ENCODE data around the gene EHBP1. TPM values are rescaled to one million over a fixed set of nuclear protein-coding genes. Genes with fewer than 3 reads are reported as not detected.

Gene EHBP1
- total RNA-seq (2014; rRNA removed): 39.6 and 56.7 TPM in 2 replicates
- polyA plus RNA-seq (2012): 23.7 TPM

DNA sequence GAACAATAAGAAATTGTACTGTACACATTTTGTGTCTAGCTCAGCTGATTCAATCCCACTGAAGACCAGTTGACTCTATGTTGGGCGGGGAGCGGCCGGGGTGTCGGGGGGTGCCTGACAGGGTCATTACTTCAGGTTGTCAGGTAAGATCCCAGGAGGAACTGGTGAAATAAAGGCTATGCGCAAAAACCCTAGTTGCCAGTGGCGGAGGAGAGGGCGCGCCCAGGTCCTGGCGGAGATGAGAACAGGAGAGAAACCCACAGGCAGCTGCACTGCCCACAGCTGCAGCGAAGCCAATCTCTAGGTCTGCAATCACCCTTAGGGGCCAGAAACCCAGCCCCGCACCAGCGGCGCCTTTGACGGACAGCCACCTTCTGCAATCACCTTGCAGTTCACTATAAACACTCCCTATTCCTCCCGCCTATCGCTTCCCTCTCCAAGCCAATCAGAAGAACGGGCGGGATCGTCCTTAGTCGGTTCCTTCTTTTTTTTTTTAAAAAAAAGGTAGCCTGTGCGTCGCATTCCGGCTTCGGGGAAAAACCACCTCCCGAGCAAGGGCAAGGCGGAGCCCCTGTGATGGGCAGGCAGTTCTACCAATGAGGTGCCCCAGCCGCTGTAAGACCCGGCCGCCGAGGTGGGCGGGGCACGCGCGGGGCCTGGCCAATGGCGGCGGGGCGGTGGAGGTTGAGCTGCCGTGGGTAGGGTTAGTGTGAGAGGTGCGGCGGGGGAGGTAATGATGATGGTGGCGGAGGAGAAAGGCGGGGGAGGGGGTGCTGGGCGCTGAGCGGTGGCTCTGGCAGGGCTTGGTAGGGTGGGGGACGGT is at the start of gene EHBP1:
Gene EHBP1, plus strand, starts transcription at position 707 of the 823 bp plus-strand sequence. CDS start 1,479 bp downstream, outside the sequence.
- DNase-seq (ENCODE audit: low read depth): peak; percentile 100

DNA sequence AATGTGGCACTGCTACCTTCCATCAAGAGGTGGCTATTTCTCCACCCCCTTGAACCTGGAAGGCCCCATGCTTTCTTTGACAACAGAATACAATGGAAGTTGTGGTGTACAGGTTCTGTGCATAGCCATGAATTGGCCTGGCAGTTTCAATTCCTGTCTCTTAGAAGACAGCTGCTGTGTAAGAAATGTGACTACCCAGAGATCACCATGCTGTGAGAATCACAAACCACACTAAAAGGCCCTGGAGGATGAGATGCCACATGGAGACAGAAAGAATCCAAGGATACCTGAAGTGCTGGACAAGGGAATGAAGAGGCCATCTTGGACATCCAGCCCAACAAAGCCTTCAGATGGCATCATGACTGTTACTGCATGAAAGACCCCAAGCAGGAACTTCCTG is 47.7 kb upstream of the EHBP1 start:
- DNase-seq (ENCODE audit: low read depth): no peak

DNA sequence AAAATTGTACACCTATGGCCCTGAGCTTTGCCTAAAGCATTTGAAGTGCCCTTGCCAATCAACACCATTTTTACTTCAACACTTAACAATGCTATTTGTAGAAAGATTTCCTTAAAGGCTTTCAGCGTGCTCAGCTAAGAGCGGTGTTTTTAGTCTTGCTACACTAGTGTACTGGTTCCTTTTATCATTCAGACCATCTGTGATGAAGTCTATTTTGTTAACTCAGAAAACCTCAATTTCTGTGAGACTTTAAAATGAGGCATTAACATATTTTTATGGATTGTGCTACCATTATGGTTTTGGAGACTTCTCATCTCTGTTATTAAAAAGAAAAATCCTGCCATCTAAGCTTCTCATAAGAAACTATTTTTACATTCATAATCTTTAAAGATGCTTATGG is 46.6 kb upstream of the EHBP1 start:
- DNase-seq (ENCODE audit: low read depth): no peak

DNA sequence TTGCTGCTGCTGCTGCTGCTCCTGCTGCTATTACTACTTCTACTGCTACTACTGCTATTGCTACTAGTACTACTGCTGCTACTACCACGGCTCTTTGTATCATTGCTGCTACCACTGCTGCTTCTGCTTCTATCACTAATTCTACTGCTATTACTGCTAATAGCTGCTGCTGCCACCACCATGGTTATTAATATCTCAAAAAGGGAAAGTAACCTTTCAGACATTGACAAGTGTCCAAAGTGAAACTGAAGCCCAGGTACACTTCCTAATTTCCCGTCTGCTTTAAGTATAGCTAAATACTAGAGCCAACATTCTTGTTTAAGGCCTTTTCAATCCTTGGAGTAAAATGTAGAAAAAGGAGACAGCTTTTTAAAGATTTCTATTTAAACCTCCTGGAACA is 45.4 kb upstream of the EHBP1 start:
- no peak for DNase-seq (ENCODE audit: low read depth)

DNA sequence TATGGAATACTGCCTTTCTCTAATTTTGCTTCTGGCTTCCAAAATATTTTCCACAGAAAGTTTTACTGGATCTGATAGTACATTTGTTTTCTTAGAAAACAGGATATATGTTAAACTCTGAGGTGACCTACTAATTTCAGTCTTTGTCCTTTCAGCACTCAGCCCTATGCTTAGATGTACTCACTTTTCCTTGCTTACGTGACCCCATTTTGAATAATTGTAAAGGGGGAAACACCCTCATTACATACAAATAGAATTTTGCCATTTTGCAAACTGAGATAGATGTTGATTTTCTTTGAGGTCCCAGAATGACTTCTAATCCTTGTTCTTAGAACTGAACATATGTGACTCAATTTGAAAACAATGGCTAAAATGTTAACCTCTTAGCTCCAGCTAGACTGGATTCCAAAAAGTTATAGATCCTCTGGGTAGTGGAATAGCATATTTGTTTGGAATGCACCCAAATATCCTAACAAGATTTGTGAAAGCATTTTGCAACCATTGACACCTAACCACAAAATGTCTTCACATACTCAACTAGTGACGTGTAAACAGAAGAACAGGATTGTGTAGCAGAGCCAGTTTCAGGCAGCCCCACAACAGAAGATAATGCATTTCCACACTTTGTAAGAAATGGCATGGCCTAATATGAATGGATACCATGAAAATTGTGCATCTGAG is 44.8 kb upstream of the EHBP1 start:
- DNase-seq (ENCODE audit: low read depth): peak; percentile 94

DNA sequence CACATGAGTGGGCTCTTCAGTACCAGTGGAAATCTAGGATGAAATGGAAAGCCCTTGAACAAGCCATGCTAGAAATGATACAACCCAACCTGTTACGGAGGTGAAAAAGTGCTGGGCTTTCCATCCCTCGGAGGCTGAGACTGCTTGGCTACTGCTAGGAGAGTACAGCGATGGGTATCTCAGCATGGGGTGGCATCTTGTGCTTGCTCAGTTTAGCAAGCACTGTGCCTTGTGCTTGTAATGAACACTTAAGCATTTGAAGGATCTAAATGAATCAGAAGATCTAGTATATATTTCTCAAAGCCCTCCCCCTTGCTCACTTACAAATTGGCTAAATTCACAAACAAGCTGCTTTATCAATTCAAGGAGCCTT is 44.3 kb upstream of the EHBP1 start:
- no peak for DNase-seq (ENCODE audit: low read depth)

DNA sequence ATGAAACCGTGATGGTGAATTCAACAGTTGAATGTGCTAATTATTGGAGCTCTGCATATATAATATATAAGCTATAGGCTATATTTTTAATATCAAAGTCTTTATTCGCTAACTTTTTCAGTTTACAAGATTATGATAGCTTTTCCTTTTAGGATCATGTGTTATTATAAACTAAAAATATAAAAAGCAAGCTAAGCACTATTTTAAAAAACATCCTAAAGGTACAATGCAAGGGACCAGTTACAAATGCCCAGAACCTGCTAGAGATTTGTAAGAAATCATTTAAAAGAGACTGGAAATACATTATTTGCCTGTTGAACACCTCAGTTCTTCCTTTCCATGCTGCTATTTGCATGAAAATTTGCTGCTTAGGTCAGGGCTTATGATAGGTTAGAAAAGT is 43.4 kb upstream of the EHBP1 start:
- no peak for DNase-seq (ENCODE audit: low read depth)

DNA sequence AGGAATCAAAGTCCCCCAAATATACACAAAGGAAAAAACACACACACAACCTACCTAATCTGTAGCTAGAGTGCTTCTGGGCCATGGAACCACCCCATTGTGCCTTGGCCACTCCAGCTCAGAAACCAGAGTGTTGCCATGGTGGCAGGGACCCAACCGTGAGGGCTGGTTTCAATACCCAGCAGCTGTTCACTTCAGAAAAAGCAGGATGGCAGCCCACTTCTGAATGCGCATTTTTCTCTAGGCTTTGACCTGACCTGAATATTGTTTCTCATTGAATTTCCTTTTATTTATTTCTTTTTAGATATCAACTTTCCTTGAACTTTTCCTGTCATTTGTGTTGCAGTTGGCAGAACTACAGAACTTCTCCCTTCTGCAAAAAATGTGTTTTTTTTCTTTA is 43.0 kb upstream of the EHBP1 start:
- peak; percentile 49 for DNase-seq (ENCODE audit: low read depth)

DNA sequence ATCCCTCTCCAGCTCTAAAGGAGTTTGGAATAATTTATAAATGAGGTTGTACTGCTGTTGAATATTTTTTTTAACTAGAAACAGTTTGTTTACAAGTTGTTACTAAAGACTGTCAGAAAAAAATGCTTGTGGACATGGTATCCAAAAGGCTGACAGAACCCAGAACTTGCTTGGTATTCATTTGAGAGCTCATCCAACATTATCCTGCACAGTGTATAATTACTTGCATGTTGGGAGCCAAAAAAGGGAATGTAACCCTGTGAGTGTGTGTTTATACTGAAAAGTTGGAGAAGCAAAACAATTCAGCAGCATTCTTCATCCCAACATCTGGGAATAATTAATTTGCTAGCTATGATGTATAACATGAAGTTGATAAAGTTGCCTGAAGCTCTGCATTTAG is 42.1 kb upstream of the EHBP1 start:
- peak; percentile 32 for DNase-seq (ENCODE audit: low read depth)

DNA sequence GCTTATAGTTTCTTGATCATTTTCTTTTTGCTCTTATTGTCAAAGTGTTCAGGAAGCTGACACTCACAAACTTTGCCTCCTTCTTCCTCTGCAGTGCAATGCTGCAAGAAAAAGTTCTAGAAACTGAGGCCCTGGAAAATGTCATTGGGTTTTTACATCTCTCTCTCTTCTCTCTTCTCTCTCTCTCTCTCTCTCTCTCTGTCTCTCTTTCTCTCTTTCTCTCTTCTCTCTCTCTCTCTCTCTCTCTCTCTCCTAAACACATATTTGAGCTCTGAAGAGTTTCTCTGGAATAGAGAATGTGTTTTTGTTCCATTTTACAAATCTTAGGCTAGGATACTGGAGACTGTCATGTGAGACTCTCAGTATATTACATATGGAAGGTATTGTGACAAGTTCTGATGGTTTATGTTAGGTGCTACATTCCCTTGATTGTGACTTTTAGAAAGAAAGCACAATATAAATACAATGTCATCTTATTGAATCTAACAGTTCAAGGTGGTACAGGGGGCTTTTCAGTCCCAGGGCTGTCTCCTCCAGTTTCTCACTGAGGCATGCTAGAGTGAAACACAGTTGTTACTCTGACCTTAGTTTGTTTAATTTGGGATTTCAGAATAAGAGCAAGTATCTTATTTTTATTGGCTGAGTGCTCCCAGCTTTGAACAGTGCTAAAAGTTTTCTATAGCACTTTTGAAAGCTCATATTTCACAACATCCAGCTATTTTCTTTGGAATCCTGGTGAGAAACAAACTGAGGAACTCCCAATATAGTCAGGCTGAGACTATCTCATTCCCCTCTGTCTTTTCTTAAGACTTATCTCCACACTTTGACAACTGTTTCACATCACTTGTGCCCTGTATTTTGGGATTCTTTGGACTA is 41.4 kb upstream of the EHBP1 start:
- DNase-seq (ENCODE audit: low read depth): peak; percentile 64

DNA sequence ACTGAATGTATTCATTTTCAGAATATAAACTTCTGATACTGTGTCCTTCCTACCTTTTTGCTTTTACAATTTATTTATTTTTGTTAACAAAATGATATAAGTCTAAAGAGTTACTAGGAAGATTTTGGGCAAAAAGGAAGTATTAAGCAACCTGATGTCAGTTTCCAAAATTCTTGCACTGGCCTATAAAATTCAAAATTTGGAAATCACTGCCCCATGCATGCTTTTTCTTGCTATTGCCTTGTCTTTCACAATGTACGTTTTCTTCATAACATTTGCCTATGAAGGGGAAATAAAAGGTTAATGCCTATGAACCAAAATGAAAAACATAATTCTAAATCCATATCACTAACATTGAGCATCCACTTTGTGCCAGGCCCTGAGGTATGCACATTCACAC is 40.1 kb upstream of the EHBP1 start:
- no peak for DNase-seq (ENCODE audit: low read depth)

DNA sequence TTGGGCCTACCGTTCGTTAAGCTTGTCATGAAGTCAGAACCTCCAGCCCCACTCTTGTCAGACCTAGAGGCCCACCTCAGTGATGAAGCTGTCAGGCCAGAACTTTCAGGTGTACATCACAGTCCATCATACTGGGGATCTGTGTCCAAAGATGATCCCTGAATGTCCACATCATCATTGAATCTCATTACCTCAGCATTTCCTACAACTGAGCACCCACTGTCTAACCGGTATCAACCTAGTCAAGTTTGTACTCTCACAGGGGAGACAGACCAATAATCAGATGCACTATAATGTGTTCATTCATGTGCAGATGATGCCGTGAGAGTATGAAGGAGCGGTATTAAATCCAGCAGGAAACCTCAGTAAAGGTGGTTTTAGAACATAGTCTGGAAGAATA is 36.3 kb upstream of the EHBP1 start:
- DNase-seq (ENCODE audit: low read depth): no peak

DNA sequence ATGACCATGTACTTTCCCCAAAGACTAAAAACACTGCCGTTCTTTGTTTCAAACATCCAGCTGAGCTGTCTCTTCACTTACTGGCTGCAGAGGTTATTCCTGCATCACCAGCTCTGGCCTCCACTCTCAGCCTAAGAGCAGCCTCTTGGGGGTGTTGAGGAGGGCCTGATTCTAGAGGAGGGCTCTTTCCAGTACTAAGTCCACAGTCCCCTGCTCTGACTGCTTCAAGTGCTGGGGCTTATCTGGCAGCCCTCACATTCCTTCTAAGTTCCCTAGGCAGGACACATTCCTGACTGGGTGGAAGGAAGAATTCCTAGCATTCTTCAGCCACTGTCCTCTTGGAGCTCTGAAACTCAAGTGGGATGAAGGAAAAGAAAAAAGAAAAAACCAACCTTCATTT is 32.9 kb upstream of the EHBP1 start:
- DNase-seq (ENCODE audit: low read depth): peak; percentile 69

DNA sequence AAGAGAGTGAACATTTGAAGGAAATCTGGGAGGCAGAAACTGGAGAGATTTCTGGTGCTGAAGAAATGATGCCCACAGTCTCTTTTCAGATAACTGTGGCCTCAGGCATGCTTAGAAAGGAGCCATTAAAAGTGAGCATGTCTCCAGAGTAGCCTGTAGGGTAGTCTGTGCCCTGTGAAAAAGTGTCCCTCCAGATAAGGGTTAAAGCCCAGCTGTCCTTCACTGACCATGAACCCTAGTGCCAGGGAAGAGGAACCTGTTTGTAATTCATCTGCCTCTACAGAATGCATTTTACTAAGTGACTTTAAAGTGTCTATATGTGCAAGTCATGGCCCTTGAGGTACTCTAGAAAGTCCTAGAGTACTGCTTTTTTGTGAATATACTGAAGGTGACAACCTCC is 30.5 kb upstream of the EHBP1 start:
- DNase-seq (ENCODE audit: low read depth): no peak

DNA sequence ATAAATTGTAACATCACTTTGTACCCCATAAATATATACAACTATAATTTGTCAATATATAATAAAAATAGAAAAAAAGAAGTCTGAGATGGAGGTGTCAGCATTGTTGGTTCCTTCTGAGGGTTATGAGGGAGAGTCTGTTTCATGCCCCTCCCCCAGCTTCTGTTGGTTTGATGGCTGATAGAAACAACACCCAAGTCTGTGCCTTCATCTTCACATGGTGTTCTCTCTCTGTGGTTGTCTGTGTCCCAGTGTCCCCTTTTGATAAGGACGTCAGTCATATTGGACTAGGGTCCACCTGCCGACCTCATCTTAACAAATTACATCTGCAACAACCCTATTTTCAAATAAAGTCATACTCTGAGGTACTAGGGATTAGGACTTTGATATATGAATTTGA is 20.3 kb upstream of the EHBP1 start:
- DNase-seq (ENCODE audit: low read depth): no peak

DNA sequence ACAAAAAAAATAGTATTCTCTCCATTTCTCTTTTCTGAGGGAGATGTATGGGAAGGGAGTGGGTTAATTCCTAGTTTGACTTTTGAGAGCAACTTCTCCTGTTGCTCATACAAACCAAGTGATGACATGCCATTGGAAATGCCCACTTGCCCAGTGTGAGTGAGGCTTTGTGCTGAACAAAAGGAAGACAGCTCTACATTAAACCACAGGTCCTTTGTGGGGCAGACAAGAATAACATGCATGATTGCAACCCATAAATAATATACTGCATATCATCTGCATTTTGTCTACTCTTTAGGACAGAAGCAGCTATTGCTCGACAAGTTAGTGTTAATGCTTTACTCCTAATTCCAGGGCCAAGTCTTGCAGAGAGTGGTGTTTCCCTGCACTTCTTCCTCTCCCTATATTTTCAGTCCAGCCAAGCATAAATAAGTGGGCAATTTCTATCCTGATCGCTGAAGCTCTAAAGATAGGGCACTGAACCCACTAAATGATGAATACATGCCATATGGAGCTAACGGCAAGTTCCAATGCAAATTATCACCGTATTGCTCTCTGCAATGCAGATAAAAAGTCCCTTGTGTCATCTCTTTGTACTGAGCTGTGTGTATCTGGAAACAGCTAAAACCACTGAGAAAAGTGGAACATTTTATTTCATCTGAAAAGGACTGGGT is 19.4 kb upstream of the EHBP1 start:
- no peak for DNase-seq (ENCODE audit: low read depth)

DNA sequence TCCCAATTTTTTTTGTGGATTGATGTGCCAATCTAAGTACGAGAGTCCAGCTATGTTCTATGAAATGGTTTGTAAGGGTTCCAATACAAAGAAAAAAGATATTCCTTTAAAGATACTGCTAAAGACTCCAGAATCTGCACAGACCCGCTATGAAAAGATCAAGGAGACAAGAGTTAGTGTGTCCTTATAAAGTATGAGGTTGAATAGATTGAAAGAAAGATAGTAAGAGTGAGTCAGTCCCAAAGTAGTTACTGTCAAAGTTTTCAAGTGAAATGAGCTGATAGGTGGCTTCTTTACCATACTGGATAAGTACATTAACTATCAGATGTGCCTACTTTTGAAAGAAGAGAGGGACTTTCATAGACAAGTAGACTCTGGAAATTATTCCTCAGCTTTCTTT is 17.9 kb upstream of the EHBP1 start:
- DNase-seq (ENCODE audit: low read depth): no peak

DNA sequence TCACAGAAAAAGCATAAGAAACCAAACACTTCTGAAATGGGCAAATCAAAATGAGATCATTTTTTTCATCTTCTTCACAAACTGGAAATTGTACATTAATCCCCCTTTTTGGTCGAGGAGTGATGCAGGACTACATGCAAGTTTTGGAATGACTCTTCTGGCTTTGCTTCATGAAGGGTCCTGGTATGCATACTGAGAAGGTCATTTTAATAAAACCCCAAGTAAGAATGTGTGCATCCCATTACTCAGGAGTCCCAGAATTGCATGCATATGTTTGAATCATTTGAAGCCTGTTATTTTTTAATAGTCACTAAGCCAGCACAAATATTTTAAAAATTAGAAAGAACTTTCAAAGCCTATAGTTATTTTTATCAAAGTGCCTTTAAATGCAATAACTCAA is 16.7 kb upstream of the EHBP1 start:
- DNase-seq (ENCODE audit: low read depth): no peak

DNA sequence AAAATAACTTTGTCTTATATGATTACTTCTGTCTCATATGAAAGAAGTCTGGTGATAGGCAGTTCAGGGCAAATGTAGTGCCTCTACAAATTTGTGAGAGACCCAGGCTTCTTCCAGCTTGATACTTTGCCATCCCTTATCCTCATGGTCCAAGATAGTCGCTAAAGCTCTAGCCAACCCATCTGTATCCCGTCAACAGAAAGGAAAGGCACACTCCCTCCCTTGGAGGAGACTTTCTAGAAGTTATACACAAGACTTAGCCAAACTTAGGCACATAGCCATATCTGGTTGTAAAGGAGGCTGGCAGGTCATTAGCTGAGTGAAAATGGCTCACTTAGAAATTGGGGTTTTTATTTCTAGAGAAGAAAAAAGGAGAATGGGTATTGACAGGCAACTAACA is 14.3 kb upstream of the EHBP1 start:
- DNase-seq (ENCODE audit: low read depth): no peak

DNA sequence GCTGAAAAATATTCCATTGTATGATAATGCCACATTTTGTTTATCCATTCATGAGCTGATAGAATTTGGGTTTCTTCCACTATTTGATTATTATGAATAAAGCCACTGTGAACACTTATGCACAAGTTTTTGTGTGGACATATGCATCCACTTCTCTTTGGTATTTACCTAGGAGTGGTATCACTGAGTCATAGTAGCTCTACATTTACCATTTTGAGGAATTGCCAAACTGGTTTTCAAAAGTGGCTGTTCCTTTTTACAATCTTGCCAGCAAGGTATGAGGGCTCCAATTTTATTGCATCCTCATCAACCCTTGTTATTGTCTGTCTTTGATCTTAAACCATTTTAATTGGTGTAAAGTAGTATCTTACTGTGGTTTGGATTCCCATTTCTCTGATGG is 13.3 kb upstream of the EHBP1 start:
- DNase-seq (ENCODE audit: low read depth): no peak

DNA sequence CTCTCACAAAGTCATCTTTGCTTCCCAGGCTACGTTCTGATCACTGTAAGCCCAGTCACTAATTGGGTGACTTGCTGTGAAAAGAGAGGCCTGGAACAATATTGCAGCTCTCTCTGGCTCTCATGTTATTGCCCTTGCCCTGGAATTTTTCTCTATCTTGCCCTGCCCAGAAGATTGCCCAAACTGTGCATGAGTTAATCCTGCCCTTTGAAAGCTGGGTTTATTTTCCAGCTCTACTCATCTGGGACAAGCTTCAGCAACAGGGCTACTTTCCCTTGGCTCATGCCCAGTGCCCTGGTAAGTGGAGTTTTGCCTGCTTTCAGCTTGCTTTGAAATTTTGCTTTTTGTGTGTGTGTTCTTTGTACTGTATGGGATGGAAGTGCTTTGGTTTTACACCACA is 6.9 kb upstream of the EHBP1 start:
- DNase-seq (ENCODE audit: low read depth): no peak

DNA sequence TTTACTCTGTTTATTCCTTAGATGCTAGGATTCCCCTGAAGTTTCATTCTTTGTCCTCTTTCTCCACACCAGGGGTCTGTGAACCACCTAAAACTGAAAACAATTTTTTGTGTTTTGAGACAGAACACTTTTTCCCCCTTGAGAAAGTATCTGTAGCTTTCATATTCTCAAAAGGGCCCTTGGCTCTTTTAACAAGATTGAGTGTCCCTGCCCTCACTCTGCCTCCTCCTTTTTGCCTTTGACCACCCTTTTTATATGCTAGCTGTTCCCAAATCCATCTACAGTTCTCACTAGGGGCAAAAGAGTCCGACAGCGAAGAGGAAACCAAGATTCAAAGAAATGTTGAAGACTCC is 883 bp upstream of the EHBP1 start:
- DNase-seq (ENCODE audit: low read depth): no peak
